GM06990 (cell line): ENCODE measurements around the gene ELSPBP1.
"Not testable (repeated sequence)": the region's sequence is repeated elsewhere in the genome, so short reads cannot be mapped to it uniquely, and the experiment has no call there.

Experiments used
- DNase-seq: peaks from one replicate; pipeline ENCODE4 v3.0.0-alpha.2; 2011; ENCODE audit not compliant: insufficient read length; ENCODE audit errors: extremely low read depth
- H3K27me3 ChIP-seq: replicated peaks from 2 replicates; pipeline ENCODE4 v1.6.0; 2011; ENCODE audit warnings: low read length; ENCODE audit not compliant: control insufficient read depth, insufficient read depth
- H3K36me3 ChIP-seq: 2 replicates; pipeline ENCODE4 v1.5.1; 2011; ENCODE audit warnings: low read length; ENCODE audit not compliant: control insufficient read depth, insufficient read depth
- H3K4me3 ChIP-seq: replicated peaks from 2 replicates; pipeline ENCODE4 v1.5.1; 2011; ENCODE audit warnings: low read depth, mild to moderate bottlenecking, control low read depth, low read length
- CTCF ChIP-seq: IDR thresholded peaks from 2 replicates; pipeline ENCODE4 v1.5.1; 2011; ENCODE audit warnings: low read length, control low read depth, mild to moderate bottlenecking, inconsistent platforms; ENCODE audit not compliant: insufficient read depth, poor library complexity, severe bottlenecking

Gene ELSPBP1

GRCh38 chr19:48059331-48059730 is 64.9 kb downstream of the ELSPBP1 start:
- Histone ChIP-seq H3K27me3 (no peaks in the 10 kb centered on the region), H3K4me3 (no peak overlapping the region), H3K36me3 (no peaks in the 10 kb centered on the region)
- no peak for TF ChIP-seq CTCF
- DNase-seq, result no peak

- no peak for TF ChIP-seq CTCF
- no peak for DNase-seq
Observed at GRCh38 chr19:48060381-48060780, 65.9 kb downstream of the ELSPBP1 start.

GRCh38 chr19:48061401-48062344 is 67.2 kb downstream of the ELSPBP1 start:
- TF ChIP-seq CTCF, result no peak
- Histone ChIP-seq H3K36me3 (no peaks in the 10 kb centered on the region), H3K27me3 (no peaks in the 10 kb centered on the region), H3K4me3 (no peak overlapping the region)
- DNase-seq, result no peak

More at GRCh38 chr19:48060381-48060780, 65.9 kb downstream of the ELSPBP1 start:
- Histone ChIP-seq H3K36me3 (no peaks in the 10 kb centered on the region), H3K4me3 (no peak overlapping the region), H3K27me3 (no peaks in the 10 kb centered on the region)

GRCh38 chr19:48064509-48064908 is 70.1 kb downstream of the ELSPBP1 start:
- H3K4me3 ChIP-seq, result no peak overlapping the region
- H3K27me3 ChIP-seq, result no peaks in the 10 kb centered on the region
- TF ChIP-seq CTCF, result no peak
- DNase-seq, result no peak
- no peaks in the 10 kb centered on the region for H3K36me3 ChIP-seq

GRCh38 chr19:48069435-48069834 is 75.0 kb downstream of the ELSPBP1 start:
- no peak overlapping the region for H3K4me3 ChIP-seq
- H3K27me3 ChIP-seq, result no peaks in the 10 kb centered on the region
- H3K36me3 ChIP-seq, result no peaks in the 10 kb centered on the region
- TF ChIP-seq CTCF, result no peak
- no peak for DNase-seq

GRCh38 chr19:48070177-48070769 is 75.8 kb downstream of the ELSPBP1 start:
- DNase-seq, H3K27me3 ChIP-seq, H3K4me3 ChIP-seq, H3K36me3 ChIP-seq: not testable (repeated sequence)
